H9 (cell line): Measurements from ENCODE around the gene KRTAP13-1. TPM values are rescaled to one million over a fixed set of nuclear protein-coding genes. Genes with fewer than 3 reads are reported as not detected.

Experiments used
- DNase-seq: peaks from one replicate; pipeline ENCODE4 v3.0.0-alpha.2; 2017
- H2AFZ ChIP-seq: one replicate; pipeline ENCODE4 v1.6.1; 2013; ENCODE audit warnings: mild to moderate bottlenecking, low read length, control low read depth, moderate library complexity
- H2AK5ac ChIP-seq: 2 replicates; pipeline ENCODE4 v1.6.1; 2013; ENCODE audit warnings: low read length, control low read depth, mixed read lengths; ENCODE audit not compliant: insufficient read length
- H2BK120ac ChIP-seq: one replicate; pipeline ENCODE4 v1.6.1; 2013; ENCODE audit warnings: low read depth, mild to moderate bottlenecking, low read length, control low read depth, inconsistent platforms; ENCODE audit not compliant: poor library complexity, severe bottlenecking
- H2BK12ac ChIP-seq: 2 replicates; pipeline ENCODE4 v1.6.1; 2013; ENCODE audit warnings: low read length, control low read depth, mixed read lengths, low read depth; ENCODE audit not compliant: insufficient read length
- H2BK15ac ChIP-seq: 2 replicates; pipeline ENCODE4 v1.6.1; 2013; ENCODE audit warnings: low read depth, low read length, control low read depth
- H2BK20ac ChIP-seq: one replicate; pipeline ENCODE4 v1.6.1; 2013; ENCODE audit warnings: low read depth, mild to moderate bottlenecking, low read length, control low read depth, inconsistent platforms; ENCODE audit not compliant: poor library complexity, severe bottlenecking
- H2BK5ac ChIP-seq: 2 replicates; pipeline ENCODE4 v1.6.1; 2013; ENCODE audit warnings: low read length, control low read depth, mixed read lengths; ENCODE audit not compliant: insufficient read length
- H3K14ac ChIP-seq: 2 replicates; pipeline ENCODE4 v1.6.1; 2013; ENCODE audit warnings: low read length, control low read depth; ENCODE audit not compliant: insufficient read depth
- H3K18ac ChIP-seq: 2 replicates; pipeline ENCODE4 v1.6.1; 2013; ENCODE audit warnings: low read depth, mild to moderate bottlenecking, mixed read lengths, low read length, control low read depth; ENCODE audit not compliant: insufficient read length
- H3K23ac ChIP-seq: 2 replicates; pipeline ENCODE4 v1.6.1; 2013; ENCODE audit warnings: low read length, control low read depth, mixed read lengths, low read depth; ENCODE audit not compliant: insufficient read length
- H3K23me2 ChIP-seq: 2 replicates; pipeline ENCODE4 v1.6.1; 2013; ENCODE audit warnings: low read depth, mild to moderate bottlenecking, mixed read lengths, low read length, control low read depth; ENCODE audit not compliant: insufficient read length, poor library complexity, severe bottlenecking
- H3K27ac ChIP-seq: 2 replicates; pipeline ENCODE4 v1.5.1; 2013; ENCODE audit warnings: low read length, control low read depth, mixed read lengths, low read depth; ENCODE audit not compliant: insufficient read length
- H3K27me3 ChIP-seq: 2 replicates; pipeline ENCODE4 v1.6.1; 2013; ENCODE audit warnings: low read length, control low read depth, inconsistent platforms; ENCODE audit not compliant: insufficient read depth
- H3K4ac ChIP-seq: 2 replicates; pipeline ENCODE4 v1.6.1; 2013; ENCODE audit warnings: low read depth, mild to moderate bottlenecking, control low read depth, inconsistent platforms, low read length, moderate library complexity
- H3K4me1 ChIP-seq: 2 replicates; pipeline ENCODE4 v1.6.1; 2013; ENCODE audit warnings: low read length, control low read depth, inconsistent platforms; ENCODE audit not compliant: insufficient read depth
- H3K4me2 ChIP-seq: 2 replicates; pipeline ENCODE4 v1.6.1; 2013; ENCODE audit warnings: low read length, control low read depth, mixed read lengths; ENCODE audit not compliant: insufficient read length, insufficient read depth
- H3K56ac ChIP-seq: 2 replicates; pipeline ENCODE4 v1.6.1; 2013; ENCODE audit warnings: low read depth, mild to moderate bottlenecking, mixed read lengths, low read length, control low read depth; ENCODE audit not compliant: insufficient read length
- H3K79me1 ChIP-seq: 2 replicates; pipeline ENCODE4 v1.6.1; 2013; ENCODE audit warnings: low read depth, mild to moderate bottlenecking, moderate library complexity, low read length, control low read depth, inconsistent platforms; ENCODE audit not compliant: insufficient read depth, poor library complexity, severe bottlenecking
- H3K79me2 ChIP-seq: 2 replicates; pipeline ENCODE4 v1.6.1; 2013; ENCODE audit warnings: low read length, control low read depth, inconsistent platforms; ENCODE audit not compliant: insufficient read depth
- H3K9ac ChIP-seq: 2 replicates; pipeline ENCODE4 v1.6.1; 2013; ENCODE audit warnings: low read length, control low read depth, mixed read lengths; ENCODE audit not compliant: insufficient read length; ENCODE audit errors: extremely low read depth
- H3K9me3 ChIP-seq: one replicate; pipeline ENCODE4 v1.6.1; 2013; ENCODE audit warnings: low read depth, low read length, inconsistent platforms; ENCODE audit not compliant: control insufficient read depth
- H3T11ph ChIP-seq: one replicate; pipeline ENCODE4 v1.6.1; 2013; ENCODE audit warnings: mild to moderate bottlenecking, low read length, control low read depth, inconsistent platforms
- H4K20me1 ChIP-seq: one replicate; pipeline ENCODE4 v1.6.1; 2013; ENCODE audit not compliant: control insufficient read depth, insufficient read length, insufficient read depth
- H4K5ac ChIP-seq: 2 replicates; pipeline ENCODE4 v1.6.1; 2013; ENCODE audit warnings: low read depth, mild to moderate bottlenecking, mixed read lengths, low read length, control low read depth; ENCODE audit not compliant: insufficient read length
- H4K8ac ChIP-seq: replicated peaks from 2 replicates; pipeline ENCODE4 v1.6.1; 2013; ENCODE audit warnings: low read length, control low read depth, mixed read lengths, low read depth; ENCODE audit not compliant: insufficient read length
- H4K91ac ChIP-seq: 2 replicates; pipeline ENCODE4 v1.6.1; 2013; ENCODE audit warnings: low read depth, mild to moderate bottlenecking, moderate library complexity, mixed read lengths, low read length, control low read depth; ENCODE audit not compliant: insufficient read length
- H3K27ac Mint-ChIP-seq, 3 experiments: 2 replicates in 2 of 3; 3 replicates in 1 of 3; pipeline ENCODE4 v1.8.0; 2020 to 2021; ENCODE audit warnings: mixed read lengths in 3 of 3, mild to moderate bottlenecking in 1 of 3, moderate library complexity in 1 of 3
- H3K27me3 Mint-ChIP-seq: 2 replicates; pipeline ENCODE4 v1.8.0; 2021; ENCODE audit warnings: low read depth, mild to moderate bottlenecking, moderate library complexity, mixed read lengths
- H3K36me3 Mint-ChIP-seq, 3 experiments: 2 replicates in 2 of 3; 3 replicates in 1 of 3; pipeline ENCODE4 v1.8.0; 2020 to 2021; ENCODE audit warnings: low read depth in 3 of 3, mixed read lengths in 3 of 3; ENCODE audit not compliant: insufficient read depth in 1 of 3
- H3K4me1 Mint-ChIP-seq, 2 experiments: 2 replicates each; pipeline ENCODE4 v1.8.0; 2020; ENCODE audit warnings: mixed read lengths in 2 of 2
- H3K4me3 Mint-ChIP-seq, 2 experiments: 2 replicates in 1 of 2; 3 replicates in 1 of 2; pipeline ENCODE4 v1.8.0; 2020 to 2021; ENCODE audit warnings: mild to moderate bottlenecking in 2 of 2, mixed read lengths in 2 of 2, moderate library complexity in 1 of 2
- H3K9me3 Mint-ChIP-seq, 2 experiments: 2 replicates in 1 of 2; 3 replicates in 1 of 2; pipeline ENCODE4 v1.8.0; 2020; ENCODE audit warnings: mild to moderate bottlenecking in 2 of 2, mixed read lengths in 2 of 2, moderate library complexity in 1 of 2
- WGBS: extraction: QIAGEN DNeasy Blood & Tissue Kit; methylation state at CpG from one replicate; pipeline ENCODE4 v1.1.7; 2013; ENCODE audit warnings: missing lambda C conversion rate, low lambda C conversion rate, mixed read lengths; ENCODE audit not compliant: insufficient read length; ENCODE audit errors: extremely low coverage; 5-methylcytosine and 5-hydroxymethylcytosine counted together
- total RNA-seq: library from RNA; stranded (reverse); gene quantifications from 2 replicates; pipeline ENCODE4 v1.2.1, GENCODE V29; 2021
- TF ChIP-seq, protein P1 (sequence below): fragments of 200-600 bp; sonication (generic); conservative IDR thresholded peaks from 3 replicates; pipeline ENCODE4 v1.8.0; 2021; ENCODE audit warnings: antibody characterized with exemption, mild to moderate bottlenecking

KRTAP13-1 gene
- total RNA-seq, 1 experiment from 2014 or later: not detected

DNA sequence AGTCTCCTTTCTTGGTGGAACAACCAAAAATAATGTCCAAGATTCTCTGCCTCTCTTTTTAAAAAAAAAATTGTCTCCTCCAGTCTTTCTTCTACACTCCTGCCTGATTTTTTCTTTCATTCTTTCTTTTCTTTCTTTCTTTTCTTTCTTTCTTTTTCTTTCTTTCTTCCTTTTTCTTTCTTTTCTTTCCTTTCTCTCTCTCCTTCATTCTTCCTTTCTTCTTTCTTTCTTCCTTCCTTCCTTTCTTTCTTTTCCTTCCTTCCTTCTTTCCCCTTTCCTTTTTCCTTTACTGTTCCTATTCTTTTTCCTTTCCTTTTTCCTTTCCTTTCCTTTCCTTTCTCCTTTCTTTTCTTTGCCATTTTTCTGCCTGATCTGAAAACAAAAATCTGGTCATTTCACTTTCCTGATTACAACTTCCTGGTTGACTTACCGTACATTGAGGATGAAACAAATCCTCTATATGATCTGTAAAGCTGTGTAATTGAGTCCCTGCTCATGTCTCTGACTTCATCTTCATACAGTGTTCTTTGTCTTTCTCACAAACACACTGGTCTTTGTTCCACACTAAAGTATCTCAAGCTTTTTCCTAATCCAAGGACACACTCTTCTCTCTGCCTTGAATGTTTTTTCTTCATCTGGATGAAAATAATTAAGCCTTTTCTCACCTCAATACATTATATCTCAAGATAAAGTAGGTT is 41.4 kb upstream of the KRTAP13-1 start:
- WGBS: no CpG with 5 or more reads among the region's 1 CpG
- no peak for DNase-seq
- no peaks in the 10 kb centered on the region for H3K9me3 ChIP-seq
- H3K56ac ChIP-seq: no peak overlapping the region
- H3T11ph ChIP-seq: no peak overlapping the region
- H3K79me1 ChIP-seq: no peaks in the 10 kb centered on the region
- H3K4me2 ChIP-seq: no peak overlapping the region
- no peaks in the 10 kb centered on the region for H3K27me3 ChIP-seq
- no peak overlapping the region for H4K8ac ChIP-seq
- H2AK5ac ChIP-seq: no peak overlapping the region
- TF ChIP-seq, protein P1, sequence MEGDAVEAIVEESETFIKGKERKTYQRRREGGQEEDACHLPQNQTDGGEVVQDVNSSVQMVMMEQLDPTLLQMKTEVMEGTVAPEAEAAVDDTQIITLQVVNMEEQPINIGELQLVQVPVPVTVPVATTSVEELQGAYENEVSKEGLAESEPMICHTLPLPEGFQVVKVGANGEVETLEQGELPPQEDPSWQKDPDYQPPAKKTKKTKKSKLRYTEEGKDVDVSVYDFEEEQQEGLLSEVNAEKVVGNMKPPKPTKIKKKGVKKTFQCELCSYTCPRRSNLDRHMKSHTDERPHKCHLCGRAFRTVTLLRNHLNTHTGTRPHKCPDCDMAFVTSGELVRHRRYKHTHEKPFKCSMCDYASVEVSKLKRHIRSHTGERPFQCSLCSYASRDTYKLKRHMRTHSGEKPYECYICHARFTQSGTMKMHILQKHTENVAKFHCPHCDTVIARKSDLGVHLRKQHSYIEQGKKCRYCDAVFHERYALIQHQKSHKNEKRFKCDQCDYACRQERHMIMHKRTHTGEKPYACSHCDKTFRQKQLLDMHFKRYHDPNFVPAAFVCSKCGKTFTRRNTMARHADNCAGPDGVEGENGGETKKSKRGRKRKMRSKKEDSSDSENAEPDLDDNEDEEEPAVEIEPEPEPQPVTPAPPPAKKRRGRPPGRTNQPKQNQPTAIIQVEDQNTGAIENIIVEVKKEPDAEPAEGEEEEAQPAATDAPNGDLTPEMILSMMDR: no peak
- peaks cover 4% of the 10 kb centered on the region; the same call in 1 of the 2 replicates for H3K4me1 ChIP-seq
- Mint-ChIP-seq H3K4me1 (peaks cover 4 to 18% of the 10 kb centered on the region in 2 experiments), H3K27me3 (no peaks in the 10 kb centered on the region), H3K27ac (no peak overlapping the region), H3K36me3 (no peaks in the 10 kb centered on the region), H3K9me3 (no peaks in the 10 kb centered on the region), H3K4me3 (no peak overlapping the region)
- no peak overlapping the region for H2BK15ac ChIP-seq
- H3K79me2 ChIP-seq: no peaks in the 10 kb centered on the region
- no peak overlapping the region for H4K5ac ChIP-seq
- no peak overlapping the region for H4K91ac ChIP-seq
- no peak overlapping the region for H3K14ac ChIP-seq
- H3K23ac ChIP-seq: no peak overlapping the region
- no peak overlapping the region for H3K18ac ChIP-seq
- no peak overlapping the region for H3K9ac ChIP-seq
- no peak overlapping the region for H3K4ac ChIP-seq
- H4K20me1 ChIP-seq: no peaks in the 10 kb centered on the region
- no peak overlapping the region for H2BK120ac ChIP-seq
- H3K27ac ChIP-seq: no peak overlapping the region
- no peak overlapping the region for H2BK20ac ChIP-seq
- no peak overlapping the region for H2BK12ac ChIP-seq
- no peaks in the 10 kb centered on the region for H3K23me2 ChIP-seq
- H2BK5ac ChIP-seq: no peak overlapping the region
- no peak overlapping the region for H2AFZ ChIP-seq
